Inferior parietal cortex (tissue), 1 donor: ENCODE data around the gene CA12.

Source experiments
- DNase-seq: peaks from one replicate; pipeline ENCODE4 v3.0.0-alpha.2; 2016; ENCODE audit errors: extremely low spot score

Gene CA12

GRCh38 chr15:63401714-63402497 lies 20.3 kb upstream of the CA12 start:
- no peak for DNase-seq

DNA sequence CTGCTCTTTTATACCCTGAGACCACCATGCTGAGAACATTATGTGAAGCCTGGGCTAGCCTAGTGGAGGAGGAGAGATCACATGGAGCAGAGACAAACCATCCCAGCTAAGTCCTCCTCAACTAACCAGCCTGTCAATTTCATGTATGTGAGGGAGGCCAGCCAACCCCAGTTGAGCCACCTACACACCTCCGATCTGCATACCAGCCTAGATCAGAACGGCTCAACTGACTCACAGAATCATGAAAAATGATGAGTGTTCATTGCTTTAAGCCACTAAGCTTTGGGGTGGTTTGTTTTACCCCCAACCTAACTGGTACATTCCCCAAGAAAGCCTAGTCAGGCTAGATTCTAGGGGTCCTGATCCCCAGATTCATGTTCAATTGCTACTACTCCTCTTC lies 19.4 kb upstream of the CA12 start:
- no peak for DNase-seq

DNA sequence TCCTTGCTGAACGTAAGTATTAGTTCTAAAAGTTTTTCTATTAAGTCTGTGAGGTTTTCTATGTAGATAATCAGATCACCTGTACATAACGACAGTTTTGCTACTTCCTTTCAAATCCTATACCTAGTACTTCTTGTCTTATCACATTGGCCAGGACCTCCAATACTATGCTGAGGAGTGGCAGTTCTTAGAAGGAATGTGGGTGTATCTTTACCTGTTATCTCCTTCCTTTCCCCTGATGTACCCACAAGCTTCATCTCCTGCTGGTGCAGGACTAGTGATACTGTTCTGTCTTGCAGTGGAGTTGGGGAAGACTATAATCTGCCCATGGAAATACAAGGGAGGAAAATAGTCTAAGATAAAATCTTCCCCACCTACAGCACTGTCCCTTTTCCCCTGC lies 16.8 kb upstream of the CA12 start:
- DNase-seq = no peak

GRCh38 chr15:63396152-63396928 lies 14.7 kb upstream of the CA12 start:
- no peak for DNase-seq

DNA sequence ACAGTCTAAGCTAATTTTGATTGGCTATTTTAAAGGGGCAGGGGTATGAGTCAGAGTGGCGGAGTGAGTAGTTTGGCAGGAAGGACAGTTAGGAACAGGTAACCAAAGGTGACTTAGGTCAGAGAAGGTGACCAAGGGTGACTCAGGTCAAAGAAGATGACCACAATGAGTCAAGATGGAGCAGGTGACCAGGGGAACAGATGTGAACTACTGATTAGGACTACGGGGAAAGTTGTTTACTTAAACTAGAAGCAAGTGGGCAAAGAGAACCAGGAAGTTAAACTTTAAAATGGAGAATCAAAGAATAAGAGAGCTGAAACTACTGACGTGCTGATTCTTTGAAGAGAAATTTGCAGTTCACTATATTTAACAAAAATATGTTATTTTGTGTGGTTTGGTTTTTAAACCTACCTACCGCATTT lies 14.1 kb upstream of the CA12 start:
- no peak for DNase-seq

- DNase-seq = no peak
Observed at GRCh38 chr15:63392361-63393009, 10.8 kb upstream of the CA12 start.

DNA sequence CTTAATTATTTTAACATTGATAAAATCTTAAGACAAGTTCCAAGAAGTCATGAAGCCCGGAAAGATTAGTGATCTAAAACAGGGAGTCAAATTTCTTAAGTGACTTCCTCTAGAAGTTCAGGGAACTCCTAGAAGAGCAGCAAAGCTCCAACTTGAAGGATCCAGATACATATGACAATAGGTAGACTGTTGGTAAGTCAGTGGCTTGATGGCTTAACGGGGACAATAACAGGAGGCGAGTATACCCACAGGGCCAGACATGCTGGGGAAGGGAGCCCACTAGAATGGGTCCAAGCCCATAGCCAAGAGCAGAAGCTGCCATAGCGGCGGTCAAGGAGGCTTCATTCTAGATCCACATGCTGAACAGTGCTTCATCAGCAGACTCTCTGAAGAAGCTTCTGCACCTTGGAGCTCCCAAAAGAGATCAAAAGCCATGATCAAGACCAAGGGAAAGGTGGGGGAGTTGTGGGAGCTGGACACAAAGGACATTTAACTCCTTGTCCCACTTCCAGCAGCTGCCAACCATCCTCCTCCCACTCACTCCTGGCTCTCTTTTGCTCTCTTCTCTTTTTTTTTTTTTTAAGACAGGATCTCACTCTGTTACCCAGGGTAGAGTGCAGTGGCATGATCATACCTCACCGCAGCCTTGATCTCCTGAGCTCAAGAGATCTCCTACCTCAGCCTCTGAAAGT lies 10.2 kb upstream of the CA12 start:
- DNase-seq = no peak

DNA sequence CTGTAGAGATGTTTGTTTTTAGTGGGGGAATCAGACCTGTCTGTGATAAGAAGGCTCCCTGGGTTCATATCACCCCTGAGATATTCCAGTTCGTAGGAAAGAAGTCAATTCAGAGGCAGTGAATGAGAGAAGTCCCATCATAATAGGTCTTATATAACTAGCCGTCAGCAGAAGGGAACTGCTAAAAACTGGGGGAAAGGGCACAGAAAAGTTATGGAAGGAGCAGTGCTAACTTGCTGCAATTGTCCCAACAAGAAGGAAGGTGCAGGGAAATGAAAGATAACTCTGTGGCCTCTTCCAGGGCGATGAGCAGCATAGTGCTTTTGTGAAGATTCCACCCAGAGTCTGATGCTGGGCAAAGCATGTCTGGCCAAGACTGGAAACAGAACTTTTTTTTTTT lies 9.0 kb upstream of the CA12 start:
- no peak for DNase-seq

- no peak for DNase-seq
Observed at GRCh38 chr15:63389902-63390670, 8.4 kb upstream of the CA12 start.

DNA sequence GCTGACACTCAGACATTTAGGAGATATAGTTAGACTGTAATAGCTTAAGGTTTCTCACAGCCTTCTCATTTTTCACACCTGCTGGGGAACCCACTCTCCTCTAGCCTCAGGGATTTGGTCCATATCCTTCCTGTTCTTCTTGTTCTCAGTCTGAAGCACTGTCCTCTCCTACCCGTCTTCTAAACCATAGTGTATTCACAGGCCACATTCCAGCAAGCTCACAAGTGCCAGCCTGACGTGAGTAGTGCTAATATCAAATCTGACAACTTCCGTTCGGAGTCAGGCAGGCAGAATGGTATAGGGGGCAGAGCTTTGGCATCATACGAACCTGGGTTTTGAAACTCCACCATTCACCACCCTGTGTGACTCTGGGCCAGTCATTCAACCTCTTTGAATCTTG lies 6.9 kb upstream of the CA12 start:
- DNase-seq = no peak

GRCh38 chr15:63387748-63388493 lies 6.3 kb upstream of the CA12 start:
- DNase-seq = no peak

DNA sequence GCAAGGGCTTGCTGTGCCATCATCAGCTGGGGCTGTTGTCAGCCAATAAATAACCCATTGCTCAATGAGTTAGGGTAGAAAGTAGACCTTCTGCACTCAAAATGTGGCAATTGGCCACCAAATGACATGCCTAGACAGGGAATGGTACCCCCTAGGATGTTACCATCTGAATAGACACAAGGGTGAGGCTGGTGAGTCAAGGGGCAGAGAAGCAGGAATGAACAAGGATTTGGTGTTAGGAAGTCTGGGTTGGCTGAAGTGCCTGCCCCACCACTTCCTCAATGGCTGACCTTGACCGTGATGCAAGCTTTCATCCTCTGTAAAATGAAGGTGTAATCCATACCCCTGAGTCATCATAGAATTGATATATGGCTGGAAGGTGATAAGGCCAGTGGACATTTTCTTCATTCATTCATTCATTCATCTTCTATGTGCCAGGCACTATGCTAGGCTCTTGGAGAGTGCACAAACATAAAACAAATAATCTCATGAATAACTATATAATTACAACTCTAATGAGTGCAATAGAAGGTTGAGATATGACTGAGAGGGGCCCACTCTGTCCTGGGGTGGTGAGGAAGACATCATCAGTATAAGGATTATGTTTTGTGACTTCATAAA lies 4.4 kb upstream of the CA12 start:
- DNase-seq = no peak

DNA sequence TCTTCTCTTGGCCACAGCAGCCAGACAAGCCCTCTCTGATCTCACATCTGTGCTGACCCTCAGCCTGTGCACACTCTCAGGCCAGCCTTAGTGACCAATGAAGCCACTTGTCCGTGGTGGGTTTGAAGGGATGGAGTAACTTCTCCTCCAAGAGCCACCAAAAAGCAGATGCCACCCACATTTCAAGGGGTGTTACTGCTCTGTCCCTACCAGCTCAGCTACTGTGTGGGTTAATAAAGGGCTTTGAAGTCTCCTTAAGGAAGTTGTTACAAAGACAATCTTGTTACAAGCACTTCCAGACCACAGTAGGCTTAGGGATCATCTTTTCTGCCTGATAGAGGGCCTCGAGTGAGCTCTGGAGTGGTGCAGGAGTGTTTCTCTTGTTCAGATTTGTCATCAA lies 3.3 kb upstream of the CA12 start:
- no peak for DNase-seq

- no peak for DNase-seq
Observed at GRCh38 chr15:63382966-63383710, 1.5 kb upstream of the CA12 start.

DNA sequence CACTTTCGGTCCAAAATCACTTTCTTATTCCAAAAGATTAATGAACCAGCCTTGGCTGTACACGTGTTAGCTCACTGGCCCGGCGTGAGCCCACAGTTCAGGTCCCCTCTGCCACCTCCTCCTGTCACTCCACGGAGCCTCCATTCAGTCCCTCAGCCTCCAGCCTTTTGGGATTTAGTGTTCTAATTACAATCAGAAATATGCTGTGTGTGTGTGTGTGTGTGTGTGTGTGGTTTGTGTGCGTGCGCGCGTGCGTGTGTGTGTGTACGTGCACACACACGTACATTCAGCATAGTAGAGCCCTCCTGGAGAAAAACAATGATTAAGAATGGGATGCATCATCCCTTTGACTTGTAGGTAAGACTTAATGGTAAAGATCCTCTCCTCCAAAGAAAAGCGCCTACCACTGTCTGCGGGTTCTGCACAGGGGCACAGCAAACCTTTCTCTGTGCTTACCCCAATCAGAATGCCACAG lies 801 bp downstream of the CA12 start:
- no peak for DNase-seq

GRCh38 chr15:63380151-63380807 lies 1.4 kb downstream of the CA12 start:
- no peak for DNase-seq

- DNase-seq = no peak
Observed at GRCh38 chr15:63379492-63380150, 2.0 kb downstream of the CA12 start.

- no peak for DNase-seq
Observed at GRCh38 chr15:63378946-63379345, 2.7 kb downstream of the CA12 start.
